ENCODE results near the gene MXI1.

DNA sequence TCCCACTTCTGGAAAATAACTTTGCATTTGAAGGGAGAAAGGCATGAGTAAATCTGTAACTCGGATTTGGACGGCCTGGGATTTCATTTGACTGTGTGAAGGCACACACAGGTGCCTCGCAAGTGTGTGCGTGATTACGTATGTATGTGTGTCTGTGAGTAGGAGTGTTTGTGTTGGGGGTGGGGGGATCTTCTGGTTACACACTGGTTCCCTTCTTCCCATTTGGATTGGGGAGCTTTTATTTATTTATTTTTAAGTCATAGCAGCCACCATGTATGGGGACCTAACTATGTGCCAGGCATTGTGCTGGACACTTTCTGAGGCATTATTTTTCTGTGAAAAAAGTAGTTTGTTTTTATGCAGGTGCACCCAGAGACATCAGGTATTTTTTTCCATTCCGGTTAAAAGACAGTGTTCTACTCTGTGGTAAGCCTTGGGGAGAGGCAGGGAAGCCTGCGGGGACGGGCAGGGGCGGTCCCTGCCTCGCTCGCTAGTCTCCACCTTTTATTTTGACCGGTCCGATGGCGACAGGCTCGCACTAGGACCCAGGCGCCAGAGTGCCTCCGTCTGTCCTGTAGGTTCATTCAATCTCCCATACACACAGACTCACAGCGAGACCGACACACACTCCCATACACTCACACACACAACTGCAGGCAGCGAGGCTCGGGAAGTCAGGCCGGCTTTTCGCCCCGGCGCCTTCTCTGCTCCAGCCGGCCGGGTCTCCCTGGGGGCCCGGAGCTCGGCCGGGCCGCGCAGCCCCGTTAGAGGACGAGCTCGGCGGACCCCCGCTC is at the start of gene MXI1:
- TF ChIP-seq POLR2AphosphoS5 (IDR thresholded peaks at IDR 0.05), result peak; percentile 50 to 92 (median 58)
- TF ChIP-seq, protein P1, sequence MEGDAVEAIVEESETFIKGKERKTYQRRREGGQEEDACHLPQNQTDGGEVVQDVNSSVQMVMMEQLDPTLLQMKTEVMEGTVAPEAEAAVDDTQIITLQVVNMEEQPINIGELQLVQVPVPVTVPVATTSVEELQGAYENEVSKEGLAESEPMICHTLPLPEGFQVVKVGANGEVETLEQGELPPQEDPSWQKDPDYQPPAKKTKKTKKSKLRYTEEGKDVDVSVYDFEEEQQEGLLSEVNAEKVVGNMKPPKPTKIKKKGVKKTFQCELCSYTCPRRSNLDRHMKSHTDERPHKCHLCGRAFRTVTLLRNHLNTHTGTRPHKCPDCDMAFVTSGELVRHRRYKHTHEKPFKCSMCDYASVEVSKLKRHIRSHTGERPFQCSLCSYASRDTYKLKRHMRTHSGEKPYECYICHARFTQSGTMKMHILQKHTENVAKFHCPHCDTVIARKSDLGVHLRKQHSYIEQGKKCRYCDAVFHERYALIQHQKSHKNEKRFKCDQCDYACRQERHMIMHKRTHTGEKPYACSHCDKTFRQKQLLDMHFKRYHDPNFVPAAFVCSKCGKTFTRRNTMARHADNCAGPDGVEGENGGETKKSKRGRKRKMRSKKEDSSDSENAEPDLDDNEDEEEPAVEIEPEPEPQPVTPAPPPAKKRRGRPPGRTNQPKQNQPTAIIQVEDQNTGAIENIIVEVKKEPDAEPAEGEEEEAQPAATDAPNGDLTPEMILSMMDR (IDR thresholded peaks at IDR 0.05), result no peak

Data from sigmoid colon (tissue), 4 donors.